HG02588 (cell line): ENCODE measurements around the gene SRM.
"Not testable (repeated sequence)": the region's sequence is repeated elsewhere in the genome, so short reads cannot be mapped to it uniquely, and the experiment has no call there.

ENCODE experiments used
- ATAC-seq: cut with Tn5 transposase; IDR thresholded peaks from one replicate; pipeline ENCODE4 v1.9.1; 2021; ENCODE audit warnings: mild to moderate bottlenecking, moderate library complexity; ENCODE audit not compliant: unreplicated experiment

Gene SRM

GRCh38 chr1:11059968-11060830 is at the start of gene SRM:
SRM (minus strand) TSS chr1:11060018; CDS start chr1:11059943, 75 bp downstream.
- ATAC-seq, result peak; percentile 90

- no peak for ATAC-seq
Measured at GRCh38 chr1:11109047-11109760, 49.4 kb upstream of the SRM start.

- no peak for ATAC-seq
Measured at GRCh38 chr1:11107599-11107998, 47.8 kb upstream of the SRM start.

GRCh38 chr1:11105586-11105985 is 45.8 kb upstream of the SRM start:
- ATAC-seq, result no peak

- ATAC-seq, result no peak
Measured at GRCh38 chr1:11101347-11101746, 41.5 kb upstream of the SRM start.

- ATAC-seq, result not testable (repeated sequence)
Measured at GRCh38 chr1:11100806-11101205, 41.0 kb upstream of the SRM start.

- no peak for ATAC-seq
Measured at GRCh38 chr1:11100149-11100493, 40.3 kb upstream of the SRM start.

- ATAC-seq, result peak; percentile 88
Measured at GRCh38 chr1:11099310-11100148, 39.7 kb upstream of the SRM start, which contains the start of gene EXOSC10. EXOSC10 (minus strand) TSS chr1:11099869; CDS start chr1:11099831, 38 bp downstream.

GRCh38 chr1:11098931-11099309 is 39.1 kb upstream of the SRM start:
- ATAC-seq, result no peak

- not testable (repeated sequence) for ATAC-seq
Measured at GRCh38 chr1:11083784-11084183, 24.0 kb upstream of the SRM start.

- ATAC-seq, result no peak
Measured at GRCh38 chr1:11080931-11081330, 21.1 kb upstream of the SRM start.

- no peak for ATAC-seq
Measured at GRCh38 chr1:11078631-11079030, 18.8 kb upstream of the SRM start.

- ATAC-seq, result not testable (repeated sequence)
Measured at GRCh38 chr1:11073398-11073797, 13.6 kb upstream of the SRM start.

- no peak for ATAC-seq
Measured at GRCh38 chr1:11072216-11072917, 12.5 kb upstream of the SRM start.

- no peak for ATAC-seq
Measured at GRCh38 chr1:11071463-11072215, 11.8 kb upstream of the SRM start.

- ATAC-seq, result no peak
Measured at GRCh38 chr1:11070876-11071275, 11.1 kb upstream of the SRM start.

- no peak for ATAC-seq
Measured at GRCh38 chr1:11068600-11069473, 9.0 kb upstream of the SRM start.

- ATAC-seq, result no peak
Measured at GRCh38 chr1:11067716-11068599, 8.1 kb upstream of the SRM start.
